CD4-positive, alpha-beta T cell (primary cell): ENCODE data around the gene DISP3. TPM values are rescaled to one million over a fixed set of nuclear protein-coding genes. Genes with fewer than 3 reads are reported as not detected.

Experiments used
- ATAC-seq: fragments of 200-7000 bp; cut with Tn5 transposase; one replicate; pipeline ENCODE4 v1.10.0; 2022; ENCODE audit warnings: mild to moderate bottlenecking; ENCODE audit not compliant: poor library complexity
- CTCF ChIA-PET: fragments of 350-600 bp; sonication (Branson Sonifier 250); formaldehyde crosslinking; loops from one replicate; lab custom pipeline; 2021; ENCODE audit warnings: antibody characterized with exemption, inconsistent platforms; lab: Charles Lee
- POLR2A ChIA-PET: fragments of 350-600 bp; sonication (Branson Sonifier 250); formaldehyde crosslinking; loops from one replicate; lab custom pipeline; 2021; ENCODE audit warnings: antibody characterized with exemption, inconsistent platforms; lab: Charles Lee
- DNase-seq, 14 experiments: peaks; one replicate each; pipeline ENCODE4 v3.0.0-alpha.2; 2013 to 2020; ENCODE audit warnings: mixed read lengths in 2 of 14
- H3K27ac ChIP-seq, 2 donors: one replicate each; pipeline versions ENCODE4 v1.5.1 to v1.7.0; 2013; ENCODE audit warnings: low read length in 2 of 2, low read depth in 1 of 2, mild to moderate bottlenecking in 1 of 2
- H3K27me3 ChIP-seq, 2 experiments: 1 replicate in 1 of 2; 2 replicates in 1 of 2; pipeline versions ENCODE4 v1.6.1 to v1.7.0; 2013; ENCODE audit warnings: low read length in 2 of 2, control low read depth in 1 of 2, mild to moderate bottlenecking in 1 of 2, moderate library complexity in 1 of 2; ENCODE audit not compliant: insufficient read depth in 2 of 2, control insufficient read depth in 1 of 2
- H3K36me3 ChIP-seq: one replicate; pipeline ENCODE4 v1.6.1; 2013; ENCODE audit warnings: low read length, control low read depth; ENCODE audit not compliant: insufficient read depth
- H3K4me1 ChIP-seq: one replicate; pipeline ENCODE4 v1.6.1; 2013; ENCODE audit warnings: low read length, control low read depth; ENCODE audit not compliant: insufficient read depth
- H3K4me3 ChIP-seq: one replicate; pipeline ENCODE4 v1.5.1; 2013; ENCODE audit warnings: mild to moderate bottlenecking, low read length, moderate library complexity
- H3K9me3 ChIP-seq, 2 experiments: 1 replicate in 1 of 2; 2 replicates in 1 of 2; pipeline versions ENCODE4 v1.6.1 to v1.7.0; 2013; ENCODE audit warnings: low read length in 2 of 2, mild to moderate bottlenecking in 2 of 2, control low read depth in 1 of 2, moderate library complexity in 1 of 2; ENCODE audit not compliant: control insufficient read depth in 1 of 2, insufficient read depth in 1 of 2
- H3K27ac Mint-ChIP-seq: one replicate; pipeline ENCODE4 v1.8.0; 2020; ENCODE audit warnings: mixed read lengths
- H3K27me3 Mint-ChIP-seq: one replicate; pipeline ENCODE4 v1.8.0; 2021; ENCODE audit warnings: mixed read lengths
- H3K36me3 Mint-ChIP-seq: one replicate; pipeline ENCODE4 v1.8.0; 2021; ENCODE audit warnings: low read depth, mixed read lengths
- H3K4me1 Mint-ChIP-seq: one replicate; pipeline ENCODE4 v1.8.0; 2021; ENCODE audit warnings: low read depth, mixed read lengths
- H3K4me3 Mint-ChIP-seq: one replicate; pipeline ENCODE4 v1.8.0; 2020; ENCODE audit warnings: mild to moderate bottlenecking, mixed read lengths
- H3K9me3 Mint-ChIP-seq: one replicate; pipeline ENCODE4 v1.8.0; 2020; ENCODE audit warnings: mixed read lengths
- intact Hi-C, 2 experiments: fragments of 100-400 bp; cut with DNase I in 1 of 2; cut with micrococcal nuclease in 1 of 2; formaldehyde crosslinking; loops; one replicate each; pipeline versions ENCODE4 v1.15.1 to v1.9.0; 2023 to 2025; cut with DNase I, micrococcal nuclease
- total RNA-seq, 174 experiments: library from RNA in 2 of 174; stranded (reverse) in 2 of 174; gene quantifications; one replicate each; pipeline ENCODE4 v1.2.3 and lab custom pipeline; 2021 to 2026
- TF ChIP-seq, protein P1 (sequence below): fragments of 200-600 bp; IDR thresholded peaks from one replicate; pipeline ENCODE4 v1.8.0; 2022; ENCODE audit warnings: antibody characterized with exemption, mild to moderate bottlenecking

DISP3 gene
- total RNA-seq, 2 experiments from 2014 or later = 0.55 to 0.56 TPM

DNA sequence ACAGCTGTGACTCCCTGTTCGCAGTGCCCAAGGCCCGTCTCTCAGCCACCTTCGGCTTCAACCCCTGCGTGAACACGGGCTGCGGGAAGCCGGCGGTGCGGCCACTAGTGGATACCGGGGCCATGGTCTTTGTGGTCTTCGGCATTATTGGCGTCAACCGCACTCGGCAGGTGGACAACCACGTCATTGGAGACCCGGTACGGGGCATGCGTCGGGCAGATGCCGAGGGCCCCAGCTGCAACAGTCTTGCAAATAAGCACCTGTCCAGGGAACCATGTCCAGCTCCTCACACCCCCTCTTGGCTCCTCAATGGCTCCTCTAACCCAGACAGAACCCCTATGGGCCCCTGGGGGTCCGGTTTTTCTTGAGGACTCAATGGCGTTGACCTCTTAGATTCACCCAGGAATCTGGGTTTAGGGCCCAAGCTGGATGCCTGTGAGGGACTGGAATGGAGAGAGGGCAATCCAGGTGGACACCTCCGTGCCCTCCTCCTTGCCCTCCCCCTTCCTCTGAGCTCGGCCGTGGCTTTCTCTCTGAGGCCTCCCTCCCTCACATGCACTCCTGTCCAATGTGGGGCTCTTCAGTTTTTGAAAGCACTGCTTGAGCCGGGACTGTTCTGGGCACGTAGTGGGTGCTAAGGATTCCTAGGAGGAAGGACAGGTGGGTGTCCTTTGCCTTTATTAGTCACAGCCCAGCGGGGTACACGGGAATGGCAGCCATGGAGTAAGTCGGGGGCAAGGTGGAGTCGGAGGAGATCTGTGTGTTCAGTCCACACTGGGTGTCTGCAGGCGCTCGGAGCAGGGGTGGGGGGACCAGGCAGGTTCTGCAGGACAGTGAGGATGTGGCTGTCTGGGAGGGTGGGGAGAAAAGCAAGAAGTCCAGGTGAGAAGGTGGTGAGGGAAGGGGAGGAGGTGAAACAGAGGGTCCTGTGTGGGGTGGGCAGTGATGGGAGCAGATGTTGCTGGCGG is 51.1 kb downstream of the DISP3 start:
- Histone ChIP-seq H3K4me1 (no peaks in the 10 kb centered on the region), H3K4me3 (no peak overlapping the region), H3K9me3 (no peaks in the 10 kb centered on the region), H3K27ac (no peak overlapping the region), H3K36me3 (no peaks in the 10 kb centered on the region), H3K27me3 (no peaks in the 10 kb centered on the region)
- Mint-ChIP-seq H3K27me3 (no peaks in the 10 kb centered on the region), H3K36me3 (no peaks in the 10 kb centered on the region), H3K4me3 (no peak overlapping the region), H3K9me3 (no peaks in the 10 kb centered on the region), H3K4me1 (no peaks in the 10 kb centered on the region), H3K27ac (no peak overlapping the region)
- ATAC-seq = no peak
- ChIA-PET POLR2A (no interaction called here), CTCF (no interaction called here)
- DNase-seq = no peak
- TF ChIP-seq, protein P1, sequence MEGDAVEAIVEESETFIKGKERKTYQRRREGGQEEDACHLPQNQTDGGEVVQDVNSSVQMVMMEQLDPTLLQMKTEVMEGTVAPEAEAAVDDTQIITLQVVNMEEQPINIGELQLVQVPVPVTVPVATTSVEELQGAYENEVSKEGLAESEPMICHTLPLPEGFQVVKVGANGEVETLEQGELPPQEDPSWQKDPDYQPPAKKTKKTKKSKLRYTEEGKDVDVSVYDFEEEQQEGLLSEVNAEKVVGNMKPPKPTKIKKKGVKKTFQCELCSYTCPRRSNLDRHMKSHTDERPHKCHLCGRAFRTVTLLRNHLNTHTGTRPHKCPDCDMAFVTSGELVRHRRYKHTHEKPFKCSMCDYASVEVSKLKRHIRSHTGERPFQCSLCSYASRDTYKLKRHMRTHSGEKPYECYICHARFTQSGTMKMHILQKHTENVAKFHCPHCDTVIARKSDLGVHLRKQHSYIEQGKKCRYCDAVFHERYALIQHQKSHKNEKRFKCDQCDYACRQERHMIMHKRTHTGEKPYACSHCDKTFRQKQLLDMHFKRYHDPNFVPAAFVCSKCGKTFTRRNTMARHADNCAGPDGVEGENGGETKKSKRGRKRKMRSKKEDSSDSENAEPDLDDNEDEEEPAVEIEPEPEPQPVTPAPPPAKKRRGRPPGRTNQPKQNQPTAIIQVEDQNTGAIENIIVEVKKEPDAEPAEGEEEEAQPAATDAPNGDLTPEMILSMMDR = no peak
- intact Hi-C loops = no loop called here

- Mint-ChIP-seq H3K4me1 (no peaks in the 10 kb centered on the region), H3K9me3 (no peaks in the 10 kb centered on the region), H3K36me3 (no peaks in the 10 kb centered on the region), H3K27me3 (no peaks in the 10 kb centered on the region), H3K4me3 (no peak overlapping the region), H3K27ac (no peak overlapping the region)
- Histone ChIP-seq H3K27ac (no peak overlapping the region), H3K9me3 (no peaks in the 10 kb centered on the region), H3K4me3 (no peak overlapping the region), H3K36me3 (no peaks in the 10 kb centered on the region), H3K4me1 (no peaks in the 10 kb centered on the region), H3K27me3 (no peaks in the 10 kb centered on the region)
- ChIA-PET CTCF (no interaction called here), POLR2A (no interaction called here)
- intact Hi-C loops = no loop called here
- TF ChIP-seq, protein P1 = no peak
- no peak for DNase-seq
- no peak for ATAC-seq
These were observed 51.9 kb downstream of the DISP3 start for GRCh38 chr1:11530731-11531311.

- Histone ChIP-seq H3K4me1 (no peaks in the 10 kb centered on the region), H3K9me3 (no peaks in the 10 kb centered on the region), H3K4me3 (no peak overlapping the region), H3K27me3 (no peaks in the 10 kb centered on the region), H3K36me3 (no peaks in the 10 kb centered on the region), H3K27ac (no peak overlapping the region)
- ATAC-seq = no peak
- ChIA-PET CTCF (no interaction called here), POLR2A (no interaction called here)
- Mint-ChIP-seq H3K27me3 (no peaks in the 10 kb centered on the region), H3K4me3 (no peak overlapping the region), H3K9me3 (no peaks in the 10 kb centered on the region), H3K4me1 (no peaks in the 10 kb centered on the region), H3K36me3 (no peaks in the 10 kb centered on the region), H3K27ac (no peak overlapping the region)
- intact Hi-C loops = no loop called here
- TF ChIP-seq, protein P1 = no peak
- no peak for DNase-seq
These were observed 52.4 kb downstream of the DISP3 start for GRCh38 chr1:11531314-11531870.
